PC-9 (cell line): Measurements from ENCODE around the gene MAP3K5. TPM values are rescaled to one million over a fixed set of nuclear protein-coding genes. Genes with fewer than 3 reads are reported as not detected.

ENCODE experiments used
- Bru-seq: library from RNA; stranded (reverse); fragments of 400-500 nt; gene quantifications from one replicate; lab custom pipeline; 2021; lab: Mats Ljungman, UMichigan
- BruChase-seq, 2 experiments: library from RNA; stranded (reverse); fragments of 400-500 nt; gene quantifications; one replicate each; lab custom pipeline; 2021; lab: Mats Ljungman, UMichigan
- BruUV-seq: library from RNA; stranded (reverse); fragments of 400-500 nt; replicated peaks from 2 replicates; lab custom pipeline; 2021; lab: Mats Ljungman, UMichigan
- CTCF ChIA-PET: fragments of 300-600 bp; sonication (Branson Sonifier 250); formaldehyde crosslinking; loops from one replicate; lab custom pipeline; 2022; ENCODE audit warnings: antibody characterized with exemption; lab: Charles Lee
- POLR2A ChIA-PET: fragments of 300-600 bp; sonication (Branson Sonifier 250); formaldehyde crosslinking; loops from one replicate; lab custom pipeline; 2022; ENCODE audit warnings: antibody characterized with exemption; ENCODE audit not compliant: unreplicated experiment; lab: Charles Lee
- DNase-seq, 2 experiments: peaks; one replicate each; pipeline versions ENCODE4 v3.0.0 to v3.0.0-alpha.2; 2015 to 2022; ENCODE audit warnings: mixed read lengths in 1 of 2
- H2AFZ ChIP-seq: fragments of 200-600 bp; sonication (generic); 2 replicates; pipeline ENCODE4 v1.8.1; 2017; ENCODE audit warnings: antibody characterized with exemption
- H3F3A ChIP-seq: fragments of 200-600 bp; sonication (generic); 2 replicates; pipeline ENCODE4 v1.8.1; 2017; ENCODE audit warnings: antibody characterized with exemption, mild to moderate bottlenecking, low read depth; ENCODE audit not compliant: insufficient read depth
- H3K27ac ChIP-seq: fragments of 200-600 bp; sonication (generic); 2 replicates; pipeline ENCODE4 v1.6.1; 2016; ENCODE audit warnings: mixed run types
- H3K27me3 ChIP-seq: fragments of 200-600 bp; sonication (generic); 2 replicates; pipeline ENCODE4 v1.6.1; 2016; ENCODE audit warnings: low read depth, mixed run types; ENCODE audit not compliant: insufficient read depth
- H3K36me3 ChIP-seq: fragments of 200-600 bp; sonication (generic); 2 replicates; pipeline ENCODE4 v1.6.1; 2016; ENCODE audit warnings: low read depth, mixed run types
- H3K4me1 ChIP-seq: fragments of 200-600 bp; sonication (generic); replicated peaks from 2 replicates; pipeline ENCODE4 v1.6.1; 2016; ENCODE audit warnings: mixed run types; ENCODE audit not compliant: insufficient read depth
- H3K4me2 ChIP-seq: fragments of 200-600 bp; sonication (generic); 2 replicates; pipeline ENCODE4 v1.6.1; 2017; ENCODE audit warnings: mixed run types
- H3K4me3 ChIP-seq: fragments of 200-600 bp; sonication (generic); 2 replicates; pipeline ENCODE4 v1.6.1; 2016; ENCODE audit warnings: mixed run types
- H3K79me2 ChIP-seq: fragments of 200-600 bp; sonication (generic); 2 replicates; pipeline ENCODE4 v1.6.1; 2017; ENCODE audit warnings: low read depth, mixed run types
- H3K9me2 ChIP-seq: fragments of 200-600 bp; sonication (generic); 2 replicates; pipeline ENCODE4 v1.8.1; 2017; ENCODE audit warnings: mild to moderate bottlenecking; ENCODE audit not compliant: insufficient read depth
- H3K9me3 ChIP-seq: fragments of 200-600 bp; sonication (generic); 2 replicates; pipeline ENCODE4 v1.8.1; 2016; ENCODE audit warnings: low read depth; ENCODE audit not compliant: insufficient read depth
- H4K20me1 ChIP-seq: fragments of 200-600 bp; sonication (generic); 2 replicates; pipeline ENCODE4 v1.8.1; 2017; ENCODE audit not compliant: insufficient read depth
- EZH2 ChIP-seq: fragments of 200-600 bp; sonication (generic); IDR thresholded peaks from 2 replicates; pipeline ENCODE4 v1.8.0; 2017; ENCODE audit warnings: antibody characterized with exemption, low read depth
- intact Hi-C: fragments of 100-400 bp; cut with micrococcal nuclease; formaldehyde crosslinking; loops from one replicate; pipeline ENCODE4 v1.10.0; 2022; ENCODE audit not compliant: unreplicated experiment
- long read RNA-seq: library from polyadenylated mRNA; stranded (forward); transcript quantifications from one replicate; pipeline ENCODE4 v2.0.0, GENCODE V29; 2022
- total RNA-seq: library from RNA; stranded (reverse); gene quantifications from 2 replicates; pipeline ENCODE4 v1.2.3, GENCODE V29; 2021
- TF ChIP-seq, protein P1 (sequence below): fragments of 200-600 bp; sonication (generic); conservative IDR thresholded peaks from 2 replicates; pipeline ENCODE4 v1.6.1; 2017; ENCODE audit warnings: mixed run types, antibody characterized with exemption, mild to moderate bottlenecking, moderate library complexity

MAP3K5 gene, protein sequence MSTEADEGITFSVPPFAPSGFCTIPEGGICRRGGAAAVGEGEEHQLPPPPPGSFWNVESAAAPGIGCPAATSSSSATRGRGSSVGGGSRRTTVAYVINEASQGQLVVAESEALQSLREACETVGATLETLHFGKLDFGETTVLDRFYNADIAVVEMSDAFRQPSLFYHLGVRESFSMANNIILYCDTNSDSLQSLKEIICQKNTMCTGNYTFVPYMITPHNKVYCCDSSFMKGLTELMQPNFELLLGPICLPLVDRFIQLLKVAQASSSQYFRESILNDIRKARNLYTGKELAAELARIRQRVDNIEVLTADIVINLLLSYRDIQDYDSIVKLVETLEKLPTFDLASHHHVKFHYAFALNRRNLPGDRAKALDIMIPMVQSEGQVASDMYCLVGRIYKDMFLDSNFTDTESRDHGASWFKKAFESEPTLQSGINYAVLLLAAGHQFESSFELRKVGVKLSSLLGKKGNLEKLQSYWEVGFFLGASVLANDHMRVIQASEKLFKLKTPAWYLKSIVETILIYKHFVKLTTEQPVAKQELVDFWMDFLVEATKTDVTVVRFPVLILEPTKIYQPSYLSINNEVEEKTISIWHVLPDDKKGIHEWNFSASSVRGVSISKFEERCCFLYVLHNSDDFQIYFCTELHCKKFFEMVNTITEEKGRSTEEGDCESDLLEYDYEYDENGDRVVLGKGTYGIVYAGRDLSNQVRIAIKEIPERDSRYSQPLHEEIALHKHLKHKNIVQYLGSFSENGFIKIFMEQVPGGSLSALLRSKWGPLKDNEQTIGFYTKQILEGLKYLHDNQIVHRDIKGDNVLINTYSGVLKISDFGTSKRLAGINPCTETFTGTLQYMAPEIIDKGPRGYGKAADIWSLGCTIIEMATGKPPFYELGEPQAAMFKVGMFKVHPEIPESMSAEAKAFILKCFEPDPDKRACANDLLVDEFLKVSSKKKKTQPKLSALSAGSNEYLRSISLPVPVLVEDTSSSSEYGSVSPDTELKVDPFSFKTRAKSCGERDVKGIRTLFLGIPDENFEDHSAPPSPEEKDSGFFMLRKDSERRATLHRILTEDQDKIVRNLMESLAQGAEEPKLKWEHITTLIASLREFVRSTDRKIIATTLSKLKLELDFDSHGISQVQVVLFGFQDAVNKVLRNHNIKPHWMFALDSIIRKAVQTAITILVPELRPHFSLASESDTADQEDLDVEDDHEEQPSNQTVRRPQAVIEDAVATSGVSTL (N-terminal part only)
- total RNA-seq (10.4 and 10.9 TPM in 2 replicates), Bru-seq, nascent RNA (percentile 77 among the genes with signal in this experiment), BruChase-seq, experiment 1, labeled RNA remaining after a 2-hour chase (percentile 71 among the genes with signal in this experiment), BruChase-seq, experiment 2, labeled RNA remaining after a 6-hour chase (percentile 64 among the genes with signal in this experiment)
- long read RNA-seq, full-length matches to known transcripts, result 2 of 10 reads
- long read RNA-seq, partial matches to known transcripts, result 1 of 10 reads
- long read RNA-seq, other reads (novel, unspliced or antisense), result 7 of 10 reads

DNA sequence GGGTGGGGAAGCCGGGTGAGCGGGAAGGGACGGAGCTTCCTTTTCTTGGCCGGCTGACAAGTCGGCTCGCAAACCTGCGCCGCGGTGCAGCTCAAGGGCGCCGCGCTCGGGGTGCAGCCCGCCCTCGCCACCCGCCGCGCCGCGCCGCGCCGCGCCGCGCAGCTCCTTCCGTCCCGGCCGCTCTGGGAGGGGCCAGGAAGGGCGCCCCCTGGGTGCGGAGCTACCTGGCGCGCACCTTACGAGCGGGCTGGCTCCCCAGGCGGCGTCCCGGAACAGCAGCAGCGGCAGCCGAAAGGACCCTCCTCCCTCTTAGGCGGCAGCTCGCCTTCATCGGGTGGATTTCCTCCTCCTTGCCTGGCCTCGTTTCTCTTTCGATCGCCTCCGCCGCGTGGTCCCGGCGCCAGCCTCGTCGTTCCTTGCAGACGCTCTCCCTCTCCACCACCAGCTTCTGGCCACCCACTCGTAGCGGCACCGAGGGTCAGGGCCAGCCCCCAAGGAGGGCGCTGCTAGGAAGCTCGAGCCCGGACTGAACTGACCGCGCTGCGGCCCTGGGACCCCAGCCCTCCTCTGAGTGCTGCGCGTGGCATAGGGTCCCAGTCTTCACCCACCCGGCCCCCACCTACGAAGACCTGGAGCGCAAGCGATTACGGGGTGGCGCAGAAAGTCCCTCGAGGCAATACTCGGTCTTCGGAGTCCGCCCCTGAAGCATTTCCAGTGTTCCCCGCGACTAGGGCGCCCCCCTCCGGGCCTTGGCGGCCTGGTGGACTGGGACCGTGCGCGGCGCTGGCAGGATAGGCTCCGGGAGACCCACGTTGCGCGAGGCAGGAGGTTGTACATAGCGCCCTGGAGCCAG is at the start of gene MAP3K5:
MAP3K5 (minus strand) TSS at position 68 of the 853 bp plus-strand sequence. CDS start 320 bp downstream, outside the sequence.
- peaks cover 27% of the 10 kb centered on the region; the same call in 1 of the 2 replicates for H3F3A ChIP-seq
- intact Hi-C loops, result loop anchor here (1.0 to 10.0 kb wide), 4 partner anchors 148 to 508 kb away; partner anchors contain the start of gene BCLAF1
- no TSS peak for BruUV-seq
- H3K79me2 ChIP-seq, result peaks cover 39% of the 10 kb centered on the region
- peak within 1 kb of the TSS; percentile 97 for H3K4me3 ChIP-seq
- no peaks in the 10 kb centered on the region for H3K27me3 ChIP-seq
- CTCF ChIA-PET, result interaction anchor here (0.6 to 2.9 kb wide), 19 partner anchors 11 to 1561 kb away, joined by 3 to 102 read pairs (median 4); no protein-coding TSS in a partner anchor
- H3K9me3 ChIP-seq, result no peaks in the 10 kb centered on the region
- POLR2A ChIA-PET, result interaction anchor here (0.5 to 1.0 kb wide), 12 partner anchors 17 to 242 kb away, joined by 3 to 16 read pairs (median 4); partner anchors contain the start of gene MAP7
- no peak for TF ChIP-seq EZH2
- TF ChIP-seq, protein P1, sequence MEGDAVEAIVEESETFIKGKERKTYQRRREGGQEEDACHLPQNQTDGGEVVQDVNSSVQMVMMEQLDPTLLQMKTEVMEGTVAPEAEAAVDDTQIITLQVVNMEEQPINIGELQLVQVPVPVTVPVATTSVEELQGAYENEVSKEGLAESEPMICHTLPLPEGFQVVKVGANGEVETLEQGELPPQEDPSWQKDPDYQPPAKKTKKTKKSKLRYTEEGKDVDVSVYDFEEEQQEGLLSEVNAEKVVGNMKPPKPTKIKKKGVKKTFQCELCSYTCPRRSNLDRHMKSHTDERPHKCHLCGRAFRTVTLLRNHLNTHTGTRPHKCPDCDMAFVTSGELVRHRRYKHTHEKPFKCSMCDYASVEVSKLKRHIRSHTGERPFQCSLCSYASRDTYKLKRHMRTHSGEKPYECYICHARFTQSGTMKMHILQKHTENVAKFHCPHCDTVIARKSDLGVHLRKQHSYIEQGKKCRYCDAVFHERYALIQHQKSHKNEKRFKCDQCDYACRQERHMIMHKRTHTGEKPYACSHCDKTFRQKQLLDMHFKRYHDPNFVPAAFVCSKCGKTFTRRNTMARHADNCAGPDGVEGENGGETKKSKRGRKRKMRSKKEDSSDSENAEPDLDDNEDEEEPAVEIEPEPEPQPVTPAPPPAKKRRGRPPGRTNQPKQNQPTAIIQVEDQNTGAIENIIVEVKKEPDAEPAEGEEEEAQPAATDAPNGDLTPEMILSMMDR, result peak; percentile 91
- peak; percentile 83 to 93 for DNase-seq
- H3K27ac ChIP-seq, result peak within 1 kb of the TSS; percentile 87
- H3K9me2 ChIP-seq, result no peaks in the 10 kb centered on the region
- H4K20me1 ChIP-seq, result no peaks in the 10 kb centered on the region
- H3K36me3 ChIP-seq, result 0 out of 2 replicates have a peak, but pooled peaks cover 6% of the 10 kb centered on the region
- peaks cover 39% of the 10 kb centered on the region for H3K4me1 ChIP-seq
- H2AFZ ChIP-seq, result peak within 1 kb of the TSS; percentile 99
- peak within 1 kb of the TSS; percentile 91 for H3K4me2 ChIP-seq

DNA sequence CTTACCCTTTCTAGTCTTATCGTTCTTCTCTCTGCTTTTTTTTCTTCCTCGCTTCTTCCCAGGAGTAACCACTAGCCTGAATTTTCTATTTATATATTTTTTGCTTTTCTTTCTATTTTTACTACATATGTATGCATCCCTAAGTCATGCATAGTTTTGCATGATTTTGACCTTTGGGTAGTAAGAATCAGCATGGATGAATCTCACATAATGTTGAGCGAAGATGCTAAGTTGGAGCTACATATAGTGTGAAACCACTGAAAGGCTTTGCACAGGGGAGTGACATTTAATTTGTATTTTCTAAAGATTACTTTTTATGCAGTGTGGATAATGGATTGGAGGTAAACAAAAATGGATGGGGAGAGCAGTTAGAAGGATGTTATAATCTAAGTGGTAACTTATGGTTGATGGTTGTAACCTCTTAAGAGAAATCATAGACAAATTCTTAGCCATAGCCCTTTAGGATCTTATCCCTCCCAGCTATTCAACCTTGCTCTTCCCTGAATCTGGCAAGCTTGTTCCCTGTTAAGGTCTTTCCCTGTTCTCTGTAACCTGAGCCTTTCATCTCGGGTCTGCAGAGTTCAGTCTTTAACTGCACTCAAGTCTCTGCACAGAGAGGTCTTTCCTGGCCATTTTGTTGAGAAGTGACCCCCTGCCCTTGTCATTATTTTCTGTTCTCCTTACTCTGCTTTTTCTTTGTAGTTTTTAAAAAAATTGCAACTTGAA is 48.2 kb upstream of the MAP3K5 start:
- POLR2A ChIA-PET, result no interaction called here

More for the DNA sequence above, 48.2 kb upstream of the MAP3K5 start:
- Histone ChIP-seq H3K27ac (no peak overlapping the region), H3F3A (peaks cover 14% of the 10 kb centered on the region; the same call in 1 of the 2 replicates), H2AFZ (no peak overlapping the region), H4K20me1 (no peaks in the 10 kb centered on the region; the same call in 1 of the 2 replicates), H3K27me3 (no peaks in the 10 kb centered on the region), H3K9me3 (no peaks in the 10 kb centered on the region), H3K79me2 (0 out of 2 replicates have a peak, but pooled peaks cover 2% of the 10 kb centered on the region), H3K36me3 (peaks cover 12% of the 10 kb centered on the region; the same call in 1 of the 2 replicates), H3K4me2 (no peak overlapping the region), H3K4me3 (no peak overlapping the region), H3K4me1 (no peaks in the 10 kb centered on the region), H3K9me2 (no peaks in the 10 kb centered on the region)
- TF ChIP-seq, protein P1, result no peak
- no peak for TF ChIP-seq EZH2
- DNase-seq, result no peak
- intact Hi-C loops, result loop anchor here (10.0 kb wide), 2 partner anchors 234 to 474 kb away; no protein-coding TSS in a partner anchor
- BruUV-seq, result no TSS peak
- CTCF ChIA-PET, result no interaction called here
